ENCODE data around the gene PNPLA2. TPM values are rescaled to one million over a fixed set of nuclear protein-coding genes. Genes with fewer than 3 reads are reported as not detected.

The PNPLA2 gene
- total and polyA plus RNA-seq, 2 of the 8 experiments (the other 6 are each of a cell fraction or from before 2014, with no cell fraction given): 30.9 to 62.1 TPM

DNA sequence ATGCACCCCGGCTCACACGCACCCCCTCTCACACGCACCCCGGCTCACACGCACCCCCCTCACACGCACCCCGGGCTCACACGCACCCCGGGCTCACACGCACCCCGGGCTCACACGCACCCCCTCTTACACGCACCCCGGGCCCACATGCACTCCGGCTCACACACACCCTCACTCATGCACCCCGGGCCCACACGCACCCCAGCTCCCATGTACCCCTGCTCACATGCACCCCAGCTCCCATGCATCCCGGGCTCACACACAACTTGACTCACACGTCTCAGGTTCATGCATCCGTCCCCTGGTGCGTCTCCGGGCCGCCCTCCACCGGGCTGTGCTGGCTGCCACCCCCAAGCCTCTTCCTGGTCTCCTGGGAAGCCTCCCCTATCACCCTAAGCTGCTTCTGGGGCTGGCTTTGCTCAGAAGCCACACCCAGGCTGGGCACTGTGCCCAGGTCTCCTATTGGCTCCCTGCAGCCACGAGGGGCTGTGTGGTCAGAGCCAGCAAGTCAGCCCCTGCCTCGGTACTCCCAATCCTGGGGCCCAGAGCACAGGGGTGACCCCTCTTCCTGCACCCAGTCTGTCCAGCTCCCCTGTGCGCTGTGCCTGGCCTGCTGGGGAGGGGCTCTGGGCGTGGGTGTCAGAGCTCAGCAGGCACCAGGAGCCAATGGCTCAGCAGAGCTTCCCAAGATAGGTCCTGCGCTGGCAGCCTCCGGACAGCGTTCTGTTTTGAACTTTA is 40.8 kb downstream of the PNPLA2 start:
- peaks cover 12 to 55% of the 10 kb centered on the region in 2 experiments for H4K20me1 ChIP-seq (replicated peaks in 1 of 2; ENCODE audit: control insufficient read depth in 1 of 2, insufficient read depth in 2 of 2, low read length in 2 of 2)
- FAIRE-seq (no peak), DNase-seq (ENCODE audit: low read depth in 1 of 2, low spot score in 2 of 2) (no peak)
- no peak overlapping the region for H3K56ac ChIP-seq (replicated peaks; ENCODE audit: insufficient read length, low read depth, low read length)
- H3K18ac ChIP-seq (ENCODE audit: extremely low read depth, low read length): no peak overlapping the region
- H3K23ac ChIP-seq (ENCODE audit: insufficient read length): no peak overlapping the region
- H4K5ac ChIP-seq (ENCODE audit: insufficient read length, low read depth, low read length): no peak overlapping the region
- H3K4me1 ChIP-seq (replicated peaks in 1 of 4; ENCODE audit: control insufficient read depth in 3 of 4, insufficient read depth in 4 of 4, low read length in 3 of 4): peaks cover 0 to 36% (median 30%) of the 10 kb centered on the region in 4 experiments; a peak in 6 of 7 replicates
- 86% methylated on average over 16 of the region's 31 CpGs; no CpG with 5 or more reads in 1 of the 2 experiments for WGBS, 2 experiments (ENCODE audit: extremely low coverage in 1 of 2, insufficient coverage in 1 of 2, insufficient read length in 1 of 2, insufficient replicate concordance in 2 of 2, low coverage in 1 of 2, low lambda C conversion rate in 2 of 2, missing lambda C conversion rate in 1 of 2)
- no peak overlapping the region for H2BK15ac ChIP-seq (ENCODE audit: low read length)
- H3K79me2 ChIP-seq (ENCODE audit: control insufficient read depth in 1 of 2, insufficient read depth in 2 of 2, low read length in 2 of 2): no peaks in the 10 kb centered on the region
- H3K9me3 ChIP-seq (ENCODE audit: insufficient read depth in 2 of 2, low read depth in 1 of 2, low read length in 1 of 2): no peaks in the 10 kb centered on the region
- H2BK5ac ChIP-seq (ENCODE audit: low read depth, low read length): no peak overlapping the region
- H2BK12ac ChIP-seq (ENCODE audit: low read depth, low read length): no peak overlapping the region
- no peak overlapping the region for H2AFZ ChIP-seq (ENCODE audit: low read length)
- no peak overlapping the region for H3K14ac ChIP-seq (ENCODE audit: insufficient read length)
- POLR2A ChIA-PET (ENCODE audit: partially characterized antibody): interaction anchor here (0.6 to 13.8 kb wide), 19 partner anchors 8 to 353 kb away, joined by 3 to 234 read pairs (median 4); partner anchors contain the start of genes CD151, POLR2L and TSPAN4
- no peak overlapping the region for H3K4me3 ChIP-seq (ENCODE audit: extremely low read depth in 1 of 4, insufficient read depth in 2 of 4, low read depth in 3 of 4, low read length in 4 of 4)
- peaks cover 0 to 2% (median 0%) of the 10 kb centered on the region in 4 experiments; a peak in 2 of 7 replicates for H3K27me3 ChIP-seq (replicated peaks in 1 of 4; ENCODE audit: control insufficient read depth in 3 of 4, extremely low read depth in 1 of 4, insufficient read depth in 3 of 4, low read length in 3 of 4)
- no peak overlapping the region for H4K91ac ChIP-seq (replicated peaks; ENCODE audit: insufficient read length, low read length)
- H3K79me1 ChIP-seq (ENCODE audit: low read depth, low read length): peaks cover 3% of the 10 kb centered on the region
- no peaks in the 10 kb centered on the region for H3K23me2 ChIP-seq (ENCODE audit: low read depth, low read length)
- H4K8ac ChIP-seq (ENCODE audit: extremely low read depth, insufficient read depth, low read length): no peak overlapping the region; the same call in 1 of the 2 replicates
- H3K9ac ChIP-seq (replicated peaks in 1 of 4; ENCODE audit: extremely low read depth in 1 of 4, low read depth in 3 of 4, low read length in 3 of 4): no peak overlapping the region
- CTCF ChIA-PET (ENCODE audit: partially characterized antibody): interaction anchor here (0.9 to 10.5 kb wide), 5 partner anchors 14 to 116 kb away, joined by 3 to 74 read pairs (median 3); partner anchors contain the start of gene TSPAN4
- no peaks in the 10 kb centered on the region; a peak in 1 of 8 replicates for H3K36me3 ChIP-seq (ENCODE audit: control insufficient read depth in 2 of 4, insufficient read depth in 4 of 4, low read length in 3 of 4)
- H3K4me2 ChIP-seq (ENCODE audit: insufficient read depth in 1 of 2, low read depth in 2 of 2, low read length in 2 of 2): no peak overlapping the region
- H2BK120ac ChIP-seq (replicated peaks; ENCODE audit: low read depth, low read length): no peak overlapping the region
- H3K4ac ChIP-seq (replicated peaks; ENCODE audit: insufficient read length, low read depth, low read length): no peak overlapping the region
- H3K27ac ChIP-seq (ENCODE audit: low read depth, low read length): no peak overlapping the region
- no peak overlapping the region for H2AK5ac ChIP-seq (ENCODE audit: low read depth, low read length)
- H2BK20ac ChIP-seq (ENCODE audit: low read length): no peak overlapping the region
- TF ChIP-seq RFX5 (IDR thresholded peaks at IDR 0.05; ENCODE audit: borderline replicate concordance, low read depth, low read length): no peak
- no peak for TF ChIP-seq SP2 (IDR thresholded peaks at IDR 0.05; ENCODE audit: low read length)
- TF ChIP-seq CEBPB (IDR thresholded peaks at IDR 0.05; ENCODE audit: low read depth, low read length): no peak
- TF ChIP-seq YY1 (IDR thresholded peaks at IDR 0.05; ENCODE audit: low read depth, low read length): no peak
- no peak for TF ChIP-seq POLR2AphosphoS5 (IDR thresholded peaks at IDR 0.05; ENCODE audit: low read depth, low read length)
- no peak for TF ChIP-seq ASH2L (IDR thresholded peaks at IDR 0.05; ENCODE audit: low read length)
- no peak for TF ChIP-seq RBBP5 (IDR thresholded peaks at IDR 0.05; ENCODE audit: borderline replicate concordance, low read depth, low read length)
- no peak for TF ChIP-seq EP300 (IDR thresholded peaks at IDR 0.05; ENCODE audit: borderline replicate concordance in 1 of 2, low read depth in 2 of 2, low read length in 2 of 2)
- TF ChIP-seq ZNF274 (IDR thresholded peaks at IDR 0.05; ENCODE audit: borderline replicate concordance, extremely low read depth, low read length): no peak
- no peak for TF ChIP-seq TAF7 (optimal IDR thresholded peaks at IDR 0.05; ENCODE audit: borderline replicate concordance, low read depth, low read length)
- no peak for TF ChIP-seq KDM4A (IDR thresholded peaks at IDR 0.05; ENCODE audit: low read depth, low read length, severe bottlenecking)
- TF ChIP-seq SIX5 (IDR thresholded peaks at IDR 0.05; ENCODE audit: low read depth, low read length): no peak

Data from H1 (cell line).